Tibial artery (tissue), 4 donors: ENCODE data around the gene CNST.

Experiments
- DNase-seq, 2 donors: peaks; one replicate each; pipeline ENCODE4 v3.0.0-alpha.2; 2019
- H3K27ac ChIP-seq, 2 donors: fragments of 200-600 bp; sonication (generic) in 1 of 2; 1 replicate in 1 of 2; 2 replicates in 1 of 2; pipeline ENCODE4 v1.5.1; 2018 to 2019; ENCODE audit warnings: mild to moderate bottlenecking in 1 of 2
- H3K27me3 ChIP-seq, 2 donors: fragments of 200-600 bp; sonication (generic) in 1 of 2; one replicate each; pipeline versions ENCODE4 v1.5.1 to v1.6.0; 2016 to 2019
- H3K36me3 ChIP-seq, 3 donors: fragments of 200-600 bp; sonication (generic) in 2 of 3; one replicate each; pipeline ENCODE4 v1.5.1; 2016 to 2019; ENCODE audit warnings: mild to moderate bottlenecking in 2 of 3
- H3K4me1 ChIP-seq, 4 donors: fragments of 200-600 bp; sonication (generic) in 2 of 4; 1 replicate in 3 of 4; 2 replicates in 1 of 4; pipeline ENCODE4 v1.5.1; 2016 to 2019
- H3K4me3 ChIP-seq, 2 donors: fragments of 200-600 bp; sonication (generic) in 1 of 2; 1 replicate in 1 of 2; 2 replicates in 1 of 2; pipeline ENCODE4 v1.5.1; 2018 to 2019; ENCODE audit warnings: mild to moderate bottlenecking in 2 of 2
- H3K9me3 ChIP-seq, 3 donors: fragments of 200-600 bp; sonication (generic) in 1 of 3; one replicate each; pipeline ENCODE4 v1.5.1; 2016 to 2019
- intact Hi-C: fragments of 100-400 bp; cut with DNase I; formaldehyde crosslinking; loops from one replicate; pipeline ENCODE4 v1.15.0; 2023; ENCODE audit warnings: low total_unique reads
- TF ChIP-seq, protein P1 (sequence below), 2 experiments: fragments of 200-600 bp in 1 of 2; fragments of 450-650 bp in 1 of 2; IDR thresholded peaks; one replicate each; pipeline ENCODE4 v1.5.1; 2017 to 2019; ENCODE audit warnings: antibody characterized with exemption in 2 of 2, mild to moderate bottlenecking in 1 of 2, moderate library complexity in 1 of 2

CNST gene

DNA sequence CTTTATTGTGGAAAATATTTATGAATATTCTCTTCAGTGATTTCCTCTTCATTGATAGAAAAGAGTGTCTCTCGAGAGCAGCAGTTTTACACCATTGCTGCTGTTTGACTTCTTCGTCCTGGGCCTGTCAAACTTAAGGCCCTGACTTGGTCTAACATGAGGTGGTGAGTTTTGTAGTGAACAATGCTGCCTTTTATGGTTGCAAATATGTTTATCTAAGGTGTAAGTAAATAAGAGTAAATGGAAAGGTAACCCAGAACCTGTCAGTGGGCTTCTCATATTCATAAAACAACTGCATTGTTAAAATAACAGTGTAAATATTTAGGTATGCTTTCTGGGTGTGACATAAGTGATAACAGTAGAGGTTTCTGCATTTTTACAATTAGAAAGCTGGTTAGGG is 95.2 kb downstream of the CNST start:
- no peak overlapping the region for H3K4me3 ChIP-seq
- peaks cover 35 to 45% (median 42%) of the 10 kb centered on the region in 3 donors for H3K36me3 ChIP-seq
- no peak for DNase-seq
- no peaks in the 10 kb centered on the region for H3K9me3 ChIP-seq
- H3K4me1 ChIP-seq = no peaks in the 10 kb centered on the region
- H3K27ac ChIP-seq = no peak overlapping the region
- TF ChIP-seq, protein P1, sequence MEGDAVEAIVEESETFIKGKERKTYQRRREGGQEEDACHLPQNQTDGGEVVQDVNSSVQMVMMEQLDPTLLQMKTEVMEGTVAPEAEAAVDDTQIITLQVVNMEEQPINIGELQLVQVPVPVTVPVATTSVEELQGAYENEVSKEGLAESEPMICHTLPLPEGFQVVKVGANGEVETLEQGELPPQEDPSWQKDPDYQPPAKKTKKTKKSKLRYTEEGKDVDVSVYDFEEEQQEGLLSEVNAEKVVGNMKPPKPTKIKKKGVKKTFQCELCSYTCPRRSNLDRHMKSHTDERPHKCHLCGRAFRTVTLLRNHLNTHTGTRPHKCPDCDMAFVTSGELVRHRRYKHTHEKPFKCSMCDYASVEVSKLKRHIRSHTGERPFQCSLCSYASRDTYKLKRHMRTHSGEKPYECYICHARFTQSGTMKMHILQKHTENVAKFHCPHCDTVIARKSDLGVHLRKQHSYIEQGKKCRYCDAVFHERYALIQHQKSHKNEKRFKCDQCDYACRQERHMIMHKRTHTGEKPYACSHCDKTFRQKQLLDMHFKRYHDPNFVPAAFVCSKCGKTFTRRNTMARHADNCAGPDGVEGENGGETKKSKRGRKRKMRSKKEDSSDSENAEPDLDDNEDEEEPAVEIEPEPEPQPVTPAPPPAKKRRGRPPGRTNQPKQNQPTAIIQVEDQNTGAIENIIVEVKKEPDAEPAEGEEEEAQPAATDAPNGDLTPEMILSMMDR (IDR thresholded peaks at IDR 0.05) = no peak
- H3K27me3 ChIP-seq = no peaks in the 10 kb centered on the region
- intact Hi-C loops = no loop called here

DNA sequence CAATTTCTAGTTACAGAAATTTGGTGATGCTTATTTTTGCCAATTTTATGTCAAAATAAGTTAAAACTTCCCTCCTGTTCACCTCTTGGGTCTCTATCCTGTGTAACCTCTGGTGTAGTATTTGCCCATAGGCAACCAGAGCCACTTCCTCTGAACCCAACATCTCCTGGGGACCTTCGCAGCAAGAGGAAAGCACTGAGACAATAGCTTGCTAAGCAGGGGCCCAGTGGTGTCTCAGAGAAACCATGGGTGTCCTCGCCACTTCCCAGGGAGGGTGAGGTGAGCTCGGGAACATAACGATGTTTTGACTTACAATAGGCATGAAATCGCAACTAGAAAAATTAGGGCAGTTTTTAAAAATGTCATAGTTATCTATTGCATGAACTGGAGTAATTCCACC is 101.5 kb downstream of the CNST start:
- no peak overlapping the region for H3K27ac ChIP-seq
- intact Hi-C loops = no loop called here
- H3K4me1 ChIP-seq = no peaks in the 10 kb centered on the region
- H3K9me3 ChIP-seq = no peaks in the 10 kb centered on the region
- no peak overlapping the region for H3K4me3 ChIP-seq
- no peaks in the 10 kb centered on the region for H3K27me3 ChIP-seq
- DNase-seq = no peak
- H3K36me3 ChIP-seq = peaks cover 22 to 29% (median 26%) of the 10 kb centered on the region in 3 donors
- TF ChIP-seq, protein P1 (IDR thresholded peaks at IDR 0.05) = no peak

DNA sequence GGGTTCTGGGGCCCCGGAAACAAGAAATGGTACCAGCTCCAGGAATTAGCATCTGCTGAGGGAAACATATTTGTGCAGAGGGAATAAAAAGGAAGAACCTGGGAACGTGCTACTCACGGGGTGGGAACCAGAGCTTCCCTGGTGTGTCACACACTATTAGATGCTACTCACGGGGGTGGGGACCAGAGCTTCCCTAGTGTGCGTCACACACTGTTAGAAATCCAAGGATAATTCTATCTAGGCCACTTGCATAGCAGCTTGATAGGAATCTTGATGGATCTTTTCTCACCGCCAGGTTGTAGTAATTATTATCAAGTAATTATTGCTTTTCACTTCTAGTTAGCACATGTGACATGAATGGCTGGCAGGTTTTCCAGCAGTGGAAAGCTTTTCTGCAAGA is 103.4 kb downstream of the CNST start:
- intact Hi-C loops = no loop called here
- H3K27ac ChIP-seq = no peak overlapping the region
- no peak for DNase-seq
- TF ChIP-seq, protein P1 (IDR thresholded peaks at IDR 0.05) = no peak
- peaks cover 25 to 29% (median 27%) of the 10 kb centered on the region in 3 donors for H3K36me3 ChIP-seq
- no peak overlapping the region for H3K4me3 ChIP-seq
- no peaks in the 10 kb centered on the region for H3K9me3 ChIP-seq
- H3K27me3 ChIP-seq = no peaks in the 10 kb centered on the region
- no peaks in the 10 kb centered on the region for H3K4me1 ChIP-seq

DNA sequence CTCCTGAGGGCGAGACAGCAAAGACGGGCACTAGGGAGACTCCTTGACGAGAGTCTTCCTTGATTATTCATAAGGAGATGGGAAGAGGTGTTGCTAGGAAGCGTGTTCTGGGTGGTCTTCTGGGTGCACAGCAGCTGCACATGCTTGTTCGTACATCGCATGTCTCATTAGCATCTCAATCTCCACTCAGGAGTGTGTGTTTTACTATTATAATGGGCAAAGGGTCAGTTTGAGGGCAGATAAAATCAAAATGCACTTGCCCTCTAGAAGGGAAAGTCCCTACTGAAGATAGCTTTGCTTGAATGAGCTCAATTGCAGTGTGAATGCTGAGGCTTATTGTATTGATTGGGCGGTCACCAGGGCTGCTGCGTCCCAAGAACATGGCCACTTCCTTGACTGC is 107.8 kb downstream of the CNST start:
- Histone ChIP-seq H3K36me3 (peaks cover 2 to 9% (median 5%) of the 10 kb centered on the region in 3 donors), H3K27me3 (no peaks in the 10 kb centered on the region), H3K9me3 (no peaks in the 10 kb centered on the region), H3K4me1 (peaks cover 0 to 4% (median 0%) of the 10 kb centered on the region in 4 donors), H3K4me3 (no peak overlapping the region), H3K27ac (no peak overlapping the region)
- TF ChIP-seq, protein P1 (IDR thresholded peaks at IDR 0.05) = no peak
- intact Hi-C loops = no loop called here
- no peak for DNase-seq

DNA sequence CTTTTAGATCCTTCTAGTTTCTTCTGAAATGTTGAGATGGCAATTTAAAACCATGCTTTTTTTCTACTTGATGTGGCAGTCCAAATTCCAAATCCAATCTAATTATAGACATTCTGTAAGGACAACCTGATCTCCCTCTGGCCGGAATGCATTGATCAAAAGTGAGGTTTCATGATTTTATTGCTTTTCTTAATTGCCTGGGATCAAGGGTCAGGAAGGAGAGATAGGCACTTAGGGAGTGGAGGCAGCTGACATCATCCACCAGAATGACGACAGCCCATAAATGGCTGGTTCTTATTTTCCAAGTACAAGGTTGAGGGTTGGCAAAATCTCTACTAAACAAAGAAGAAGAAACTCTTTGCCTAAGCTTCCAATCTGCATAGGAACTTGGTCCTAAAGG is 111.6 kb downstream of the CNST start:
- H3K4me3 ChIP-seq = no peak overlapping the region
- H3K4me1 ChIP-seq = peaks cover 0 to 9% (median 4%) of the 10 kb centered on the region in 4 donors
- no peak for DNase-seq
- H3K9me3 ChIP-seq = no peaks in the 10 kb centered on the region
- peaks cover 0 to 5% (median 0%) of the 10 kb centered on the region in 3 donors for H3K36me3 ChIP-seq
- no peaks in the 10 kb centered on the region for H3K27me3 ChIP-seq
- TF ChIP-seq, protein P1 (IDR thresholded peaks at IDR 0.05) = no peak
- intact Hi-C loops = no loop called here
- no peak overlapping the region for H3K27ac ChIP-seq
